Activated effector memory CD4-positive, alpha-beta T cell treated with anti-CD3 and anti-CD28 coated beads, Interleukin-2, amount 50 U/mL, for 16 hours (primary cell): ENCODE data around the gene TUB.

Experiments used
- DNase-seq: peaks from one replicate; pipeline ENCODE4 v3.0.0-alpha.2; 2020

Gene TUB

GRCh38 chr11:8080674-8081590 lies at the start of gene TUB:
Gene TUB, plus strand, starts transcription at chr11:8081211. Its CDS starts 300 bp downstream, at chr11:8081511.
- no peak for DNase-seq

- DNase-seq = no peak
These were observed 49.5 kb upstream of the TUB start for GRCh38 chr11:8031248-8032115.

- no peak for DNase-seq
These were observed 48.9 kb upstream of the TUB start for GRCh38 chr11:8032122-8032521.

- DNase-seq = no peak
These were observed 48.3 kb upstream of the TUB start for GRCh38 chr11:8032576-8033304.

- peak; percentile 84 for DNase-seq
These were observed 47.5 kb upstream of the TUB start for GRCh38 chr11:8033305-8034105.

GRCh38 chr11:8034106-8034585 lies 46.9 kb upstream of the TUB start:
- DNase-seq = no peak

GRCh38 chr11:8034604-8035190 lies 46.3 kb upstream of the TUB start:
- DNase-seq = no peak

- DNase-seq = no peak
These were observed 45.7 kb upstream of the TUB start for GRCh38 chr11:8035200-8035855.

- DNase-seq = no peak
These were observed 44.8 kb upstream of the TUB start for GRCh38 chr11:8036002-8036802.

GRCh38 chr11:8036986-8037385 lies 44.0 kb upstream of the TUB start:
- DNase-seq = no peak

- no peak for DNase-seq
These were observed 42.6 kb upstream of the TUB start for GRCh38 chr11:8038393-8038792.

GRCh38 chr11:8038811-8039529 lies 42.0 kb upstream of the TUB start:
- no peak for DNase-seq

GRCh38 chr11:8039530-8040260 lies 41.3 kb upstream of the TUB start:
- peak; percentile 41 for DNase-seq

- no peak for DNase-seq
These were observed 40.6 kb upstream of the TUB start for GRCh38 chr11:8040261-8040920.

- no peak for DNase-seq
These were observed 40.1 kb upstream of the TUB start for GRCh38 chr11:8040921-8041285.

GRCh38 chr11:8041576-8041975 lies 39.4 kb upstream of the TUB start:
- DNase-seq = no peak

- no peak for DNase-seq
These were observed 37.3 kb upstream of the TUB start for GRCh38 chr11:8043756-8044155.

GRCh38 chr11:8045839-8046238 lies 35.2 kb upstream of the TUB start:
- no peak for DNase-seq
